ENCODE measurements around the gene LINC00237.

GRCh38 chr20:21143194-21143890 lies 37.2 kb upstream of the LINC00237 start:
- TF ChIP-seq CTCF (IDR thresholded peaks at IDR 0.05) (no peak), POLR2A (IDR thresholded peaks at IDR 0.05) (no peak)
